Esophagus squamous epithelium (tissue), 5 donors: ENCODE measurements around the gene CHRNG. TPM values are rescaled to one million over a fixed set of nuclear protein-coding genes. Genes with fewer than 3 reads are reported as not detected.

ENCODE experiments used
- DNase-seq: peaks from one replicate; lab custom pipeline; 2025; lab: John Stamatoyannopoulos, UW
- H3K27ac ChIP-seq, 4 donors: fragments of 200-600 bp; sonication (generic); one replicate each; pipeline ENCODE4 v1.5.1; 2016 to 2019; ENCODE audit warnings: mild to moderate bottlenecking in 1 of 4
- H3K27me3 ChIP-seq, 4 donors: fragments of 200-600 bp; sonication (generic); 1 replicate in 3 of 4; 2 replicates in 1 of 4; pipeline versions ENCODE4 v1.5.1 to v1.6.0; 2017 to 2021; ENCODE audit warnings: antibody characterized with exemption in 1 of 4
- H3K36me3 ChIP-seq, 3 donors: fragments of 200-600 bp; sonication (generic); one replicate each; pipeline ENCODE4 v1.5.1; 2016 to 2019
- H3K4me1 ChIP-seq, 3 donors: fragments of 200-600 bp; sonication (generic); one replicate each; pipeline ENCODE4 v1.5.1; 2017 to 2019
- H3K4me3 ChIP-seq, 4 donors: fragments of 200-600 bp; sonication (generic); 1 replicate in 3 of 4; 2 replicates in 1 of 4; pipeline ENCODE4 v1.5.1; 2016 to 2019; ENCODE audit warnings: mild to moderate bottlenecking in 2 of 4, moderate library complexity in 1 of 4
- H3K9me3 ChIP-seq, 3 donors: fragments of 200-600 bp; sonication (generic); one replicate each; pipeline ENCODE4 v1.5.1; 2016 to 2019
- CTCF ChIP-seq, 6 experiments: fragments of 450-650 bp in 4 of 6; fragments of 200-600 bp in 2 of 6; sonication (generic) in 2 of 6; IDR thresholded peaks; one replicate each; pipeline ENCODE4 v1.5.1; 2016 to 2019; ENCODE audit warnings: antibody characterized with exemption in 6 of 6, mild to moderate bottlenecking in 4 of 6, moderate library complexity in 4 of 6
- POLR2A ChIP-seq, 4 donors: fragments of 450-650 bp; IDR thresholded peaks; one replicate each; pipeline ENCODE4 v1.6.1; 2017; ENCODE audit warnings: antibody characterized with exemption in 4 of 4, mild to moderate bottlenecking in 4 of 4, moderate library complexity in 3 of 4
- WGBS, 2 donors: methylation state at CpG; one replicate each; pipeline ENCODE4 v1.1.5; 2018; 5-methylcytosine and 5-hydroxymethylcytosine counted together
- intact Hi-C: fragments of 100-400 bp; cut with DNase I; formaldehyde crosslinking; loops from one replicate; pipeline ENCODE4 v1.15.0; 2022
- total RNA-seq, 4 donors: library from RNA; depleted of rRNA; stranded (reverse); fragments of >200 nt; gene quantifications; one replicate each; pipeline ENCODE4 v1.1.0, GENCODE V29; 2016
- donor health status: DM: yes; HTN: yes; CAD: no.

Gene CHRNG
- total RNA-seq, 4 donors from 2014 or later = not detected

GRCh38 chr2:232496501-232497270 lies 42.8 kb upstream of the CHRNG start:
- DNase-seq = no peak
- H3K27me3 ChIP-seq = peaks cover 0 to 49% (median 0%) of the 10 kb centered on the region in 4 donors
- 80% methylated on average over 2 of the region's 20 CpGs; no CpG with 5 or more reads in 1 of the 2 donors for WGBS, 2 donors
- intact Hi-C loops = no loop called here
- TF ChIP-seq POLR2A (IDR thresholded peaks at IDR 0.05) (no peak), CTCF (IDR thresholded peaks at IDR 0.05) (no peak)
- no peaks in the 10 kb centered on the region for H3K36me3 ChIP-seq
- H3K9me3 ChIP-seq = no peaks in the 10 kb centered on the region
- H3K27ac ChIP-seq = no peak overlapping the region
- H3K4me1 ChIP-seq = no peaks in the 10 kb centered on the region
- no peak overlapping the region for H3K4me3 ChIP-seq

DNA sequence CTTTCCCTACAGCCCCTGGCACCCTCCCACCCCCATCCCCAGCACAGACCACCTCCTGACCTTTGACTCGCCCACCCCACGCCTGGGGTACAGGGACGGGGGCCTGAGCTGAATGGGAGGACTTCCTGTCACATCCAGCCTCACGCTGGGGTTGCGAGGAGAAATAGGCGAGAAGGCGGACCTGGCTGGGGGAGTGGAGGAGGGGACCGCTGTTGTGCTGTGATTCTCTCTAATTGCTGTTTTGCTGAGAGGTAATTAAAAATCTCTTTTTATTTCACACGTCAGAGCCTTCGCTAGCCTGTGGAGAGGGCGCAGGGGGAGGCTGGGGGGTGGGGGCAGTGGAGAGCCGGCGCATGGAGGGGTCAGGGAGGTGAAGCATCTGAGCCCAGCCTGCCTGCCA lies 42.1 kb upstream of the CHRNG start:
- Histone ChIP-seq H3K9me3 (no peaks in the 10 kb centered on the region), H3K4me3 (no peak overlapping the region), H3K36me3 (no peaks in the 10 kb centered on the region), H3K27ac (no peak overlapping the region), H3K27me3 (peaks cover 0 to 56% (median 0%) of the 10 kb centered on the region in 4 donors), H3K4me1 (peaks cover 0 to 4% (median 0%) of the 10 kb centered on the region in 3 donors)
- TF ChIP-seq POLR2A (IDR thresholded peaks at IDR 0.05) = no peak
- TF ChIP-seq CTCF (IDR thresholded peaks at IDR 0.05) = no peak
- intact Hi-C loops = no loop called here
- 91% methylated on average over 6 of the region's 13 CpGs; no CpG with 5 or more reads in 1 of the 2 donors for WGBS, 2 donors
- no peak for DNase-seq

GRCh38 chr2:232498452-232498851 lies 41.0 kb upstream of the CHRNG start:
- H3K4me3 ChIP-seq = no peak overlapping the region
- no peaks in the 10 kb centered on the region for H3K36me3 ChIP-seq
- intact Hi-C loops = no loop called here
- H3K4me1 ChIP-seq = peaks cover 3 to 15% (median 8%) of the 10 kb centered on the region in 3 donors
- peaks cover 0 to 64% (median 3%) of the 10 kb centered on the region in 4 donors for H3K27me3 ChIP-seq
- H3K27ac ChIP-seq = no peak overlapping the region
- H3K9me3 ChIP-seq = no peaks in the 10 kb centered on the region
- DNase-seq = no peak
- TF ChIP-seq CTCF (IDR thresholded peaks at IDR 0.05) = no peak
- no peak for TF ChIP-seq POLR2A (IDR thresholded peaks at IDR 0.05)
- 91 to 92% methylated on average over 3 of the region's 3 CpGs for WGBS, 2 donors

DNA sequence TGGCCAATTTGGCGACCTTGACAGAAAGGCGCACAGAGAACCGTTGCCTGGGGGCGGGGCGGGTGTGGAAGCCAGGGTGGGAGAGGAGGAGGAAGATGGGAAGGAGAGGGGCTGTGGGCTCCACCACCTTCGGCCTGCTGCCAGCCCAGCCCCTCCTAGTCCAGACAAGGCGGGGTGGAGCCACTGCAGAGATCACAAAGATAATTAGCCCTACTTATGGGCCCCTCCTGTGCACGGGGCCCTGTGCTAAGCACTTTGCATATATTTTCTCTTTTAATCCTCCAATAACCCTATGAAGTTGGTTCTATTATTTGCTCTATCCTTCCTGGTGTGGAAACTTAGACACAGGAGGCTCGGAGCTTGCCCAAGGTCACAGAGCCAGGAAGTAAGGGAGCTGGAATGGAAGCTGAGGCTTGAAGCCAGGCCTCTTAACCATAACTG lies 38.1 kb upstream of the CHRNG start:
- H3K9me3 ChIP-seq = no peaks in the 10 kb centered on the region
- peaks cover 0 to 93% (median 7%) of the 10 kb centered on the region in 4 donors for H3K27me3 ChIP-seq
- H3K36me3 ChIP-seq = no peaks in the 10 kb centered on the region
- H3K4me3 ChIP-seq = no peak overlapping the region
- DNase-seq = no peak
- no peak overlapping the region for H3K27ac ChIP-seq
- TF ChIP-seq CTCF (IDR thresholded peaks at IDR 0.05) (no peak), POLR2A (IDR thresholded peaks at IDR 0.05) (no peak)
- intact Hi-C loops = no loop called here
- WGBS, 2 donors = 53 to 70% methylated on average over 4 to 5 of the region's 9 CpGs
- H3K4me1 ChIP-seq = peaks cover 3 to 19% (median 10%) of the 10 kb centered on the region in 3 donors

DNA sequence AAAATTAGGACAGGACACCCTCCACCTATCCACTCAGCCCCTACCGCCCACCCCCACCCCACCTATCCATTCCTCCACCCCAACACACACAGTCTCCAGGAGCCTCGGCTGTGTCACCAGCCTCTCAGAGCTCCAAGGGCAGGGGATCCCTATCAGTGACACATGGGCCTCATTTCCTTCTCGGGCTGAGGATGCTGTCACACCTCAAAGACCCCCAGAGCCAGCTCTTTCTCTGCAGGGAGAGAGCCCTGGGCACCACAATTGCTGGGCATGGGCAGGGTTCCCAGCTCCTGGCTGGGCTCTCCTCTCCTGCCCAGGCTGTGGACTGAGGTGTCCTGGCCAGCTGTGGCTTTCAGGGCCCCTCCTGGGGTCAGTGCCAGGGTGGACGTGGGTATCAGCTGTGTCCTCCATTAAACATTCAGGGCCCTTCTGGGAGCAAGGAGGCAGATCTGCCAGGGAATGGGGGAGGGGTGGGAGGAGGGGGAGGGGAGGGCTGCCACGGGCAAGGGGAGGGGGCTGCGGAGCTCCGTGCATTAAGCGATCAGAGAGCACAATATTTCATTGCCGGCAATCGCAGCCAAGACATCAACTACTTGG lies 37.6 kb upstream of the CHRNG start:
- WGBS, 2 donors = 43 to 53% methylated on average over 6 to 7 of the region's 10 CpGs
- no peaks in the 10 kb centered on the region for H3K36me3 ChIP-seq
- peaks cover 3 to 19% (median 10%) of the 10 kb centered on the region in 3 donors for H3K4me1 ChIP-seq

More for the DNA sequence above, 37.6 kb upstream of the CHRNG start:
- peaks cover 0 to 96% (median 7%) of the 10 kb centered on the region in 4 donors for H3K27me3 ChIP-seq
- H3K27ac ChIP-seq = no peak overlapping the region
- no peak overlapping the region for H3K4me3 ChIP-seq
- intact Hi-C loops = no loop called here
- TF ChIP-seq POLR2A (IDR thresholded peaks at IDR 0.05) = no peak
- TF ChIP-seq CTCF (IDR thresholded peaks at IDR 0.05) = no peak
- no peaks in the 10 kb centered on the region for H3K9me3 ChIP-seq
- DNase-seq = no peak
